Fibroblast of skin of right biceps (primary cell): ENCODE results near the gene COL23A1.
"Not testable (repeated sequence)": the region's sequence is repeated elsewhere in the genome, so short reads cannot be mapped to it uniquely, and the experiment has no call there.

Experiments
- DNase-seq: peaks from one replicate; pipeline ENCODE4 v3.0.0-alpha.2; 2013

The COL23A1 gene

DNA sequence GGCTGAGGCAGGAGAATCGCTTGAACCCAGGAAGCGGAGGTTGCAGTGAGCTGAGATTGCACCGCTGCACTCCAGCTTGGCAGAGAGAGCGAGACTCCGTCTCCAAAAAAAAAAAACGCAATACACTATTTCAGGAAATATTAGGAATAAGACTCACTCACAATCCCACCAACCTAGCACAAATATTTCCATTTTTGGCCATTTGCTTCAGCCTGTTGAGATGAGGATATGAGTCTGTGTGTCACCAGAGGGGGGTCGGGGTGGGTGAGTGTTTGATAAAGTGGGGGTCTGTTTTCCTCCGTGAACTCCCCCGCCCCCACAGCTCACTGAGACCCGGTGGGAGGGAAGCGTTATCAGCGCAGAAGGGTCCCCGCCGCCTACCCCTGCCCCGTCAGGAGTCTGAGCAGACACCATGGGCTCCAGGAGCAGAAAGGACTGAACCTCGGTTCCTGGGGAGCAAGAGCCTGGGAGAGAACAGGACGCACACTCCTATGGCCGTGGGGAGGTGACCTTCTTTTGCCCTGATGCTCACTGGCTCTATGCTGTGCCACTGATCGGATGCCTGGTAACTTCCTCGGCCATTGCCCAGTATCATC, 203.8 kb downstream of the COL23A1 start:
- peak; percentile 63 for DNase-seq

- peak; percentile 90 for DNase-seq
These were observed 204.7 kb downstream of the COL23A1 start for GRCh38 chr5:178385496-178385890.

GRCh38 chr5:178384816-178385495, 205.2 kb downstream of the COL23A1 start:
- no peak for DNase-seq

- DNase-seq, result no peak
These were observed 206.0 kb downstream of the COL23A1 start for GRCh38 chr5:178383919-178384815.

- DNase-seq, result no peak
These were observed 206.8 kb downstream of the COL23A1 start for GRCh38 chr5:178383301-178383918.

- peak; percentile 27 for DNase-seq
These were observed 207.4 kb downstream of the COL23A1 start for GRCh38 chr5:178382754-178383164.

DNA sequence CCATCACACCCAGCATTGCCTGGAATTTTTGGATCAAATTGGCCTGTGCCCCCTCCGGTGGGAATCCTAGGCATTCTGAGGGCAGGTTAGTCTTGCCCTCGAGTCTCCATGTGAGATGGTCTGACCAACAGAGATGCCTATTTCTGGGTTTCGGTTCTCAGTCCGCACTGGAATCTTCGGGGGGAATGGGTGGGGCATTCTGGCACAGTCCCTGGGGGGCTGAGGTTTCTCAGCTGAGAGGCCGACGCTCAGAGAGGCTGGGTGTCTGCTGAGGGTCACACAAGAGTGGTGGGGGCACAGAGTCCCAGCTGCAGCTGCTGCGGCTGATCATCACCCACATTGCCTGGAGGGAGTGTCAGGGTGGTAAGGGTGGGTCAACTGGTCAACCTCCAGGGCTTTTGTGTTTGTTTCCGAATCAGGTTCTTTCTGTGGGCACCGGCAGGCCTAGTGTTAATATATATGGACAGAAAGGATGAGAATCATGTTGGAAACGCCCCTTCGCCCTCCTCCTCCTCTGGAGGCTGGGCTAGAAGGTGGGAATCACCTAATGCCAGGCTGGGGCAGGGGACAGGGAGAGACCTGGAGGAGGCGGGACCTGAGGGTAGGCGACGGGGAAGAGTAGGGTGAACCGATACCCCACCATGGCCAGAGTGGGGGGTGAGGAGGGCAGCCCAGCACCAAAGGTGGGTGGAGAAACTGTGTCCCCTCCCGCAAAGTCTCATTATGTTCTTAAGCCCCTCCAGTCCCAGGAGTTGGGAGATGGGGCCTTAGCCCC, 208.1 kb downstream of the COL23A1 start:
- no peak for DNase-seq

DNA sequence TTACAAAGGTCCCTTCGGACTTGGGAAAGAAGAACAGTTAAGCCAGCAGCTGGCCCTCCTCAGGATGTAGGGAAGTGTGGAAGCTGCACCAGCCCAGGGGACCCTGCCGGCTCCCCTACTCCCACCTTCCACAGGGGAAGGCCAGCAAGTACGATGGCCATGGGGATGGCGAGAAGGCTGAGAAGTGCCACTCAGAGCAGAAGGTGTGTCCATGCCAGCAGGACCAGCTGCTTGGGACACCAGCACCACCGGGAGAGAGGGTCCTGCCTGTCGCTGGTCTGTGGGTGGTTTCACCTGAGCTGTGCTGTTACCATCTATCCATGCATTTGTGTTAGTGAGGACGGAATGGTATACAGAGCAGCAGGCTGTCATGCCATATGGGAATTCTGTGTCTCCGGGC, 209.0 kb downstream of the COL23A1 start:
- no peak for DNase-seq

- DNase-seq, result no peak
These were observed 209.6 kb downstream of the COL23A1 start for GRCh38 chr5:178380541-178381074.

- no peak for DNase-seq
These were observed 210.1 kb downstream of the COL23A1 start for GRCh38 chr5:178380086-178380485.

DNA sequence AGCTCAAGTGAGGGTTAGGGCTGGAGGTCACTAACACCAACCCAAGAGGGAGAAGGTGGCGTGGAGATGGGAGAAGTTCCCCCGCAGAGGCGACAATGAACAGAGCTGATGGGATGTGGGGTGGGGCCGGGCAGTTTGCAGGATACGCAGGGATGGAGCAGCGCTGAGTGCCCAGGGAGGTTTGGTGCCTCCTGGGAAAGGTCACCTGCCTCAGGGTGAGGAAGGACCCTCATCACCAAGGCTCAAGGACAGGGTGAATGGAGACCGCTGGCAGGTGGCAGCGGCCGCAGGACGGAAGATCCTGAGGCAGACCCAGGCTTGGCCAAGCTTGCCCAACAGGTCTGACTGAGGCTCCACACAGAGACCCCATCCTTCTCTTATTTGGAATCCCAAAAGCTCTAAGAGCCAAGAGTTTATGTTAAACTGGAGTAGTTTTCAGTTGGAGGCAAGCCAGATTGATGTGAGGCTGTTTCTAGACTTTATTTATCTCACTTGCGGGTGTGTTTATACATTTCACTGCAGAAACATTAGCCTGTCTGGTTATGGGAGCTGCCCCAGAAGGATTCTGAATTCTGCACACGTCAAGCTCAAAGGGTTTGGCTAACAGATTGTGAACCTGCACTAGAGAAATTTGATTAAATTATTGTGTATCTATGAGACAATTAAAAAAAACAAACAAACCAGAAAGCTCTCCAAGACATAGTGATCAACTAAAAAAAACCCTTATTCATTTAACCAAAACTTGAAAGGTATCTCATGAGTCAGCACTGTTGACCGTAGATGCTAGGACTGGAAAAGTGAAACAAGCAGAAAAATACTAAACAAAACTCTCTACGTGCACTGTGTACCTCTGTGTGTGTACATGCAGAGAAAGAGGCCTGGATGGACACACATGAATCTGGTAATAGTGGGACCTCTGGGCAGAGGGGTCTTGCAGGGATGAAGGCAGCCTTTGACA, 211.4 kb downstream of the COL23A1 start:
- DNase-seq, result no peak

- DNase-seq, result no peak
These were observed 212.5 kb downstream of the COL23A1 start for GRCh38 chr5:178377583-178378270.

DNA sequence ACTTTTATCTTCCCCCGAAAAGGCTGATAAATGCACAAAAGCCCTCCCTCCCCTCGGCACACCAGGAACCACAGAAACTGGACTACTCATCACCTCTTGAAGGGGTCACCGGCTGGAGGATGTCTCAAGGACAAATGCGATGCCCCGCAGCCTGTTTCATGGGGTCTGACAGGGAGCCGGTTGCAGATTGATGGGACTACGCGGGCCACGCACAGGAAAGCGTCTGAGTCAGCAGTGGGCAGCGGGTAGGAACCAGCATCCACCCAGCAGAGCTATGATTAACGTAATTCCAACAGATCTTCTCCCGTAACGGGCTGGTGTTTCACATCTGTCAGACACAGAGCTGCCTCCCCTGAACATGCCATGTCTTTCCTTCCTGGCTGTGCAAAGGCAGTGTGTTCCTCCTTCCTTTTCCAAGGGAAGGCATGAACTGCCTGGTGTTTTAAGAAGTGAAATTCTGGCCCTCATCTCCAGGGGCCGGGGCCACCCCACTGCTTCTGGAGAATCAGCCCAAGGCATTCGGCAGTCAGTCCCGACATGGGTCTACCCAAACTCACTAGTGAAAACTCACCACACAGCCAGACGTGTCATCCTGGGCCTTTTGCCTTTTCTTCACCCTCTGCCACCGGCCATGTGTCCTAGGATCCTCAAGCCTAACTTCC, 213.1 kb downstream of the COL23A1 start:
- DNase-seq, result peak; percentile 48

- DNase-seq, result no peak
These were observed 214.8 kb downstream of the COL23A1 start for GRCh38 chr5:178375348-178375747.

- DNase-seq, result no peak
These were observed 216.5 kb downstream of the COL23A1 start for GRCh38 chr5:178373711-178374110.

- no peak for DNase-seq
These were observed 218.0 kb downstream of the COL23A1 start for GRCh38 chr5:178372142-178372571.

GRCh38 chr5:178371362-178372111, 218.7 kb downstream of the COL23A1 start:
- peak; percentile 75 for DNase-seq

- DNase-seq, result no peak
These were observed 220.1 kb downstream of the COL23A1 start for GRCh38 chr5:178370102-178370501.

DNA sequence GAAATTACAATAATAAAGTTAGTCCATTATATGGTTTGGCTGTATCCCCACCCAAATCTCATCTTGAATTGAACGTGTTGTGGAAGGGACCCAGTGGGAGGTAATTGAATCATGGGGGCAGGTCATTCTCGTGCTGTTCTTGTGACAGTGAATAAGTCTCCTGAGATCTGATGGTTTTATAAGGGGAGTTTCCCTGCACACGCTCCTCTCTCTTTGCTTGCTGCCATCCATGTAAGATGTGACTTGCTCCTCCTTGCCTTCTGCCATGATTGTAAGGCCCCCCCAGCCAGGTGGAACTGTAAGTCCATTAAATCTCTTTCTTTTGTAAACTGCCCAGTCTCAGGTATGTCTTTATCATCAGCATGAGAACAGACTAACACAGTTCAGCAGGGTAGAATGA, 220.7 kb downstream of the COL23A1 start:
- not testable (repeated sequence) for DNase-seq
